NCI-H82 treated with DMSO at 0.1 percent for 48 hours (cell line): ENCODE measurements around the gene SAMM50.
"Not testable (repeated sequence)": the region's sequence is repeated elsewhere in the genome, so short reads cannot be mapped to it uniquely, and the experiment has no call there.

Experiments
- DNase-seq: peaks from one replicate; lab custom pipeline; 2025; ENCODE audit not compliant: unreplicated experiment; lab: John Stamatoyannopoulos, UW

The SAMM50 gene

DNA sequence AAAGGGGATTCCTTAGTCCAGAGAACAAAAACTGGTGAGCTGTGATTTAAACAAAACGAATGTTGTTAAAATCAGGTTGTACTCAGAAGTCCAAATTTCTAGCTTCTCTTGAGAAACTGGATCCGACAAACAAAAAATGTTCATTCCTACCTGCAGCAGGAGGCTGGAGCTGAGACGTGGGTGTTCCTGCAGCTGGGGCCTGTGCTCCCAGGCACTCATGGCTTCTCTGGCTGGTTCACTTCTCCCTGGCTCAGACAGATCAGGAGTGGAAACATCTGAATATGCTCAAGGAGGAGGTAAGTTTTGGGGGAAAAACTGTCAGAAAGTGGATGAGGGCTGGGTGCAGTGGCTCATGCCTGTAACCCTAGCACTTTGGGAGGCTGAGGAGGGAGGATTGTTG, 44.1 kb downstream of the SAMM50 start:
- DNase-seq = no peak

GRCh38 chr22:44000123-44000522, 44.9 kb downstream of the SAMM50 start:
- no peak for DNase-seq

- no peak for DNase-seq
Observed at GRCh38 chr22:44001521-44001920, 46.3 kb downstream of the SAMM50 start.

- DNase-seq = no peak
Observed at GRCh38 chr22:44002324-44002723, 47.1 kb downstream of the SAMM50 start.

GRCh38 chr22:44002997-44003396, 47.8 kb downstream of the SAMM50 start:
- DNase-seq = no peak

DNA sequence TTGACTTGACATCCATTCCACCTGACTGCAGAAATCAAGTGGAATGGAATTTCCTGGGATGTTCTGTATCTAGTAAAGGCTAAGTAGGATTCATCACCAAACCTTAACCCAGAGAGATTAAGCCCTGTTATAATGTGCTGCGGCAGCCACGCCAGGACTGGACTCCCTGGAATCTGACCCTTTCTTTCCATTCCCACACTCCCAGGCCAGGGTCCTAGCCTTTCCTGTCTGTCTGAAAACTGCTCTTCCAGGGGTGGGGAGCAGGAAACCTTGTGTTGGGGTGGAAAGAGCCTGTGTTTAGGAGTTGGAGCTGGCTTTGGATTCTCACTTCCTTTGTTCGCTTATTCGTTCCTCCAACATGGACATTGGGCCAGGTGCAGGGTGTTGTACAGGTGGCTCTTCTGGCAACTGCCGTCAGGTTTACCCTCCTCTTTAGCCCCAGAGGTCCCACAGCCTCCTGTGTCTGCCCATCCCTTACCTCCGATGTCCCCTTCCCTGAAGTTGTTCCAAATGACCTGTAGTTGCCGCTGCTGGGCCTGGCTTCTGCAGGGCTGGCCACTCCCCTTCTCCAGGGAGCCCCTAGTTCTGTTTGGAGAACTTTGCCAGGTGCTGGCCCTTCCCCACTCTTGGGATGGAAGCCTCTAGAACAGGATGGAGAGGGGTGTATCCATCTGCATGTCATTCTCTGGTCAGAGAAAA, 48.3 kb downstream of the SAMM50 start:
- DNase-seq = no peak

DNA sequence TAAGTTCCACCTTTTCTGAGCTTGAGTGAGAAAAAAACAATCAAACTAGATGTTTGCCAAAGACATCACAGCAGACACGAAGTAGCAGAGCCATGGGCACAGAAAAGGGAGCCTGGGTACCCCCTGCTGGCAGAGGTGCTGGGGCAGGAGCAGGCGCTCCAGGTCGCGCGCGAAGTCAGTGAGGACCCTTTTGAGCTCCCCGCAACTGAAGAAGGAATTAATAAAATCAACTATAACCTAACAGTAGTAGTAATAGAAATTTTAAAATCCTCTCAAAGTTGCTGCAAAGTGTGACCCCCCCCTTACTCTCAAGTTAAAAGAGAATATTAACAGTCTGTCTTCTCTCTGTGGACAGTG, 48.8 kb downstream of the SAMM50 start:
- DNase-seq = no peak

DNA sequence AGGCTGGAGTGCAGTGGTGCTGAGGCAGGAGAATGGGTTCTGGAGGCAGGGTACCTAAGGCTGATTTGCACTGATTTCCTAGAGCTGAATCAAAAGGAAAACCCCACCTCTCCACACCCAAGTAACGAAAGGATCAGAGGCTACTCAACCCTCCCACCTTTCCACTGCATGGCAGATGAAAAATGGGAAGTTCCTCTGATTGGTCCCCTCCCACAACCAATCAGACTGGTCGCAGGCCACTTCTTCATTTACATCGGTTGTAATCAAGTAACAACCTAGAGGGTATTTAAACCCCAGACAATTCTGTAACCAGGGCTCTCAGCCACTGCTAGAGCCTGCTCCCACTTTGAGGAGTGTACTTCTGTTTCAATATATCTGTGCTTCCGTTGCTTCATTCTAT, 50.3 kb downstream of the SAMM50 start:
- no peak for DNase-seq

GRCh38 chr22:44012162-44012561, 56.9 kb downstream of the SAMM50 start:
- no peak for DNase-seq

GRCh38 chr22:44012591-44012990, 57.3 kb downstream of the SAMM50 start:
- no peak for DNase-seq

GRCh38 chr22:44014241-44014640, 59.0 kb downstream of the SAMM50 start:
- no peak for DNase-seq

- not testable (repeated sequence) for DNase-seq
Observed at GRCh38 chr22:44016586-44016985, 61.3 kb downstream of the SAMM50 start.

DNA sequence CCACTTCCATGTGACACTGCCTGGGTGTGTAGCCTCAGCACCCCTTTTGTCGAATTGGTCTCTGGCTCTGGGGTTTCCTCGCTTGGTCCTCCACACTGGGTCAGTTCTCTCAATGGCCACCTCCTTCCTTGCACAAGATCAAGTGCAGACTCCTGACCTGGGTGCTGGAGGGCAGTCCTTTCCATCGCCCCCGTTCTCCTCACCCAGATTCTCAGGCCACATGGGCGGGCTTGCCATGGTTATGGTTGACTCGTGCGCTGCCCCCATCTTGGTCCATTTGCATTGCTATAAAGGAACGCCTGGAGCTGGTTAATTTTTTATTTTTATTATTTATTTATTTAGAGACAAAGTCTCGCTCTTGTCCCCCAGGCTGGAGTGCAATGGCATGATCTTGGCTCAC, 63.4 kb downstream of the SAMM50 start:
- DNase-seq = no peak

- DNase-seq = no peak
Observed at GRCh38 chr22:44019416-44019815, 64.2 kb downstream of the SAMM50 start.

- DNase-seq = no peak
Observed at GRCh38 chr22:44019846-44020245, 64.6 kb downstream of the SAMM50 start.

- no peak for DNase-seq
Observed at GRCh38 chr22:44020981-44021380, 65.7 kb downstream of the SAMM50 start.

DNA sequence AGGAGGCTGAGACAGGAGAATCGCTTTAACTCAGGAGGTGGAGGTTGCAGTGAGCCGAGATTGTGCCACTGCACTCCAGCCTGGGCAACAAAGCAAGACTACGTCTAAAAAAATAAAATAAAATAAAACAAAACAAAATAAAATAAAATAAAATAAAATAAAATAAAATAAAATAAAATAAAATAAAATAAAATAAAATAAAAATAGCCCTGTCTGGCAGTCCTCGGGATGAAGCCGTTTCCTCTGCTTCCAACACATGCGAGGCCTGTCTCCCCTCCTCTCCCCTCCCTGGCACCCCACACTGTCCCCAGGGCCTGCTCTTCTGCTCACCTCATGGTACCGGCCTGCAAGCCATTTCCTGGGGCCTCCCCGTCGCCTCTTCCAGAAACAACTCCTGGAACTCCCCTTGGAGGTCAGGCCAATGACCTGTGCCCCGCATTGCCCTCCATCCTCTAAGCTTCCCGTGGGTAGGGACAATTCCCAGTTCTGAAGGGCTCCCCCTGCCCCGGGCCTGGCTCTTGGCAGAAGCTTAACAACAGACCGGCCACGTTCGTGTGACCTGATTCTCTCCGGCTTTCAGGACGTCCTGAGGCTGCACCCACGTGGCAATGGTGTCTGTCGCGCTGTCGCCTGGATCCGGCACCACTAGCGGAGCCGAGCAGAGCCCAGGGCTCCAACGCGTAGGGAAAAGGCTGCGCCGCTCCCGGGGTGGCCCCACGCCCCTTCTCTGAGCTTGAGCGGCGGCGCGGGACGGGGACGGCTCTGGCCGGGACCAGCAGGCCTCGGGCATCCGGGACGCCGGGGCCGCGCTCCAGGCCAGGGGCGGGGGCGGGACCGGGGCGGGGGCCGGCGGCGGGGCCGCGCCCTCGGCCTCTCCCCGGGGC, 68.4 kb downstream of the SAMM50 start:
- no peak for DNase-seq

DNA sequence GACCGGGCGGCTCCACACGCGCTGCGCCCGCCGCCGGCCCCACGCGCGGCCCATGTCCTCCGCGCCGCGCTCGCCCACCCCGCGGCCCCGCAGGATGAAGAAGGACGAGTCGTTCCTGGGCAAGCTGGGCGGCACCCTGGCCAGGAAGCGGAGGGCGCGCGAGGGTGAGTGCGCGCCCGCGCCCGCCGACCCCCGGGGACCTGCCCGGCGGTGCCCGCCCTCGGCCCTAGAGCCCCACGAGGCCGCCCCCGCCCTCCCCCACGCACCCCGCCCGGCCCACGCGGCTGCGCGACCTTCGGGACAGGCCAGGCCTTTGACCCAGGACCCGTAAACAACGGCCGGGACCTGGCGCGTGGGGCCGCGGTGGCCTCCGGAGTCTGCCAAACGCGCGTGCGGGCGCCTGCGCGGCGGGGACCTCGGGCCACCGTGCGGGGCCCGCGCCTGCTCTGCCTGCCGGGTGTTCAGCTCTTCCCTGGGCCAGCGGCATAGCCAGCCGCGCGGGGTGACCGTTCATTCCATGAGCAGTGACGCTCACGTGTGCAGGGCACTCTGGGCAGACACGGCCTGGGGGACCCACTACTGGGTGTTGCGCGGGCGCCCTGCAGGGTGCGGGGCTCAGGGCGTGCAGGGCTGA, 69.2 kb downstream of the SAMM50 start, which contains the start of gene PARVB:
Gene PARVB, plus strand, starts transcription at position 15 of the 634 bp plus-strand sequence. Its CDS starts 38 bp downstream, at position 53.
- DNase-seq = no peak

- no peak for DNase-seq
Observed at GRCh38 chr22:44025171-44026065, 70.2 kb downstream of the SAMM50 start.

- no peak for DNase-seq
Observed at GRCh38 chr22:44026066-44026629, 70.9 kb downstream of the SAMM50 start.
